HepG2 (cell line): ENCODE results near the gene ENTPD5. TPM values are rescaled to one million over a fixed set of nuclear protein-coding genes. Genes with fewer than 3 reads are reported as not detected.
A peak's percentile ranks its signal among the peaks of the same experiment; 100 is the strongest.

Source experiments
- ADNP ChIP-seq: sonication (generic); formaldehyde crosslinking; IDR thresholded peaks from 2 replicates; pipeline ENCODE4 v1.4.0; 2020; ENCODE audit warnings: missing genetic modification reagents
- BCL3 ChIP-seq: sonication (generic); formaldehyde crosslinking; IDR thresholded peaks from 2 replicates; pipeline ENCODE4 v1.5.1; 2020; ENCODE audit warnings: mild to moderate bottlenecking, missing genetic modification reagents, moderate library complexity
- CREB1 ChIP-seq, 2 experiments: fragments of 450-650 bp in 1 of 2; IDR thresholded peaks; 2 replicates each; pipeline ENCODE4 v1.6.1; 2016 to 2017; ENCODE audit warnings: control low read depth in 1 of 2, mild to moderate bottlenecking in 1 of 2, missing compliant biosample characterization in 1 of 2, missing genetic modification characterization in 1 of 2
- FOXC1 ChIP-seq: sonication (generic); formaldehyde crosslinking; IDR thresholded peaks from 2 replicates; pipeline ENCODE4 v1.8.0; 2022; ENCODE audit warnings: mild to moderate bottlenecking, missing genetic modification reagents, borderline replicate concordance
- GATAD2A ChIP-seq: IDR thresholded peaks from 2 replicates; pipeline ENCODE4 v1.6.1; 2016
- MAFF ChIP-seq: IDR thresholded peaks from 2 replicates; pipeline ENCODE4 v1.6.1; 2011; ENCODE audit warnings: low read depth, low read length, improper control_type of control experiment
- NCOA2 ChIP-seq: sonication (generic); formaldehyde crosslinking; IDR thresholded peaks from 2 replicates; pipeline ENCODE4 v1.8.0; 2022; ENCODE audit warnings: inconsistent platforms
- RXRA ChIP-seq: sonication (generic); formaldehyde crosslinking; IDR thresholded peaks from 2 replicates; pipeline ENCODE4 v1.5.1; 2020; ENCODE audit warnings: missing genetic modification reagents
- SOX6 ChIP-seq, 2 experiments: fragments of 450-650 bp in 1 of 2; sonication (generic) in 1 of 2; formaldehyde crosslinking in 1 of 2; IDR thresholded peaks; 2 replicates each; pipeline versions ENCODE4 v1.4.0 to v1.6.1; 2017 to 2020; ENCODE audit warnings: antibody characterized with exemption in 1 of 2, mild to moderate bottlenecking in 1 of 2, missing genetic modification reagents in 1 of 2
- SRSF1 ChIP-seq: fragments of 200-400 bp; formaldehyde crosslinking; optimal IDR thresholded peaks from 2 replicates; pipeline ENCODE3; 2017; ENCODE audit warnings: mild to moderate bottlenecking, low read depth, low read length, moderate library complexity
- TFE3 ChIP-seq: IDR thresholded peaks from 2 replicates; pipeline ENCODE4 v1.6.1; 2016
- ZC3H4 ChIP-seq: sonication (generic); formaldehyde crosslinking; IDR thresholded peaks from 2 replicates; pipeline ENCODE4 v1.4.0; 2020; ENCODE audit warnings: missing genetic modification reagents, borderline replicate concordance
- ZMYM2 ChIP-seq: sonication (generic); formaldehyde crosslinking; IDR thresholded peaks from 2 replicates; pipeline ENCODE4 v1.8.0; 2022; ENCODE audit warnings: mild to moderate bottlenecking, missing genetic modification reagents
- ZNF234 ChIP-seq: sonication (generic); formaldehyde crosslinking; conservative IDR thresholded peaks from 2 replicates; pipeline ENCODE4 v1.5.1; 2020; ENCODE audit warnings: mild to moderate bottlenecking, missing genetic modification reagents
- ZNF292 ChIP-seq: sonication (generic); formaldehyde crosslinking; IDR thresholded peaks from 2 replicates; pipeline ENCODE4 v1.8.1; 2022; ENCODE audit warnings: mild to moderate bottlenecking, low read depth, missing genetic modification reagents, borderline replicate concordance
- ZNF331 ChIP-seq: sonication (generic); formaldehyde crosslinking; IDR thresholded peaks from 2 replicates; pipeline ENCODE4 v1.4.0; 2020; ENCODE audit warnings: missing genetic modification reagents
- ZNF619 ChIP-seq: sonication (generic); formaldehyde crosslinking; IDR thresholded peaks from 2 replicates; pipeline ENCODE4 v1.4.0; 2020; ENCODE audit warnings: mild to moderate bottlenecking, missing genetic modification reagents
- ZNF691 ChIP-seq: sonication (generic); formaldehyde crosslinking; IDR thresholded peaks from 2 replicates; pipeline ENCODE4 v1.4.0; 2020; ENCODE audit warnings: missing genetic modification reagents, low read depth, mild to moderate bottlenecking, borderline replicate concordance
- ZNF784 ChIP-seq: sonication (generic); formaldehyde crosslinking; IDR thresholded peaks from 2 replicates; pipeline ENCODE4 v1.5.1; 2020; ENCODE audit warnings: missing genetic modification reagents, mild to moderate bottlenecking, borderline replicate concordance
- ZNF878 ChIP-seq: sonication (generic); formaldehyde crosslinking; IDR thresholded peaks from 2 replicates; pipeline ENCODE4 v1.8.1; 2023; ENCODE audit warnings: mild to moderate bottlenecking, missing genetic modification reagents, moderate library complexity
- ZSCAN25 ChIP-seq: sonication (generic); formaldehyde crosslinking; IDR thresholded peaks from 2 replicates; pipeline ENCODE4 v1.8.0; 2022; ENCODE audit warnings: mild to moderate bottlenecking, missing genetic modification reagents
- polyA plus RNA-seq, 8 experiments: library from polyadenylated mRNA; depleted of rRNA in 3 of 8; stranded (reverse) in 7 of 8; unstranded in 1 of 8; fragments of >200 nt; fragmentation: Illumina TruSeq in 4 of 8; extraction: Trizol in 4 of 8; gene quantifications; 2 replicates each; pipeline versions ENCODE4 v1.2.1 to v1.2.3, GENCODE V29; 2011 to 2016; ENCODE audit warnings: low read depth in 4 of 8, missing spikeins in 1 of 8, mixed read lengths in 1 of 8; ENCODE audit not compliant: insufficient read depth in 1 of 8
- total RNA-seq, 5 experiments: library from RNA; depleted of rRNA; stranded (reverse); fragments of >200 nt; fragmentation: Illumina TruSeq; extraction: Trizol; gene quantifications; 2 replicates each; pipeline ENCODE4 v1.2.3, GENCODE V29; 2016; ENCODE audit warnings: low read depth in 1 of 5
- TF ChIP-seq, protein P1 (sequence below): sonication (generic); formaldehyde crosslinking; IDR thresholded peaks from 2 replicates; pipeline ENCODE4 v1.4.0; 2020; ENCODE audit warnings: missing genetic modification reagents, borderline replicate concordance

ENTPD5 gene
- total and polyA plus RNA-seq, 2 of the 13 experiments (the other 11 are each of a cell fraction or from before 2014, with no cell fraction given) = 33.8 to 43.3 TPM

DNA sequence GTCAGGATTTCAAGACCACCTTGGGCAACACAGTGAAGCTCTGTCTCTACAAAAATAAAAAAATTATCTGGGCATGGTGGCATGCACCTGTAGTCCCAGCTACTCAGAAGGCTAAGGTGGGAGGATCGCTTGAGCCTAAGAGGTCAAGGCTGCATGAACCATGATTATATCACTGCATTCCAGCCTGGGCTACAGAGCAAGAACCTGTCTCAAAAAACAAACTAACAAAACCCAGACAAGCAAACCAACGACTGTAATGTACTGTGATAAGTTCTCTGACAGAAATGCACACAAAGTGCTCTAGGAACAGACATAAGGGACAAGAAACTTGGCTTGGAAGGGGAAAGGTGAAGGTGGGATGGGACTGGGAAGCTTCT, 22.4 kb downstream of the ENTPD5 start (continued):
- TF ChIP-seq TFE3 (CRISPR knock-in tag) (no peak), ZC3H4 (CRISPR knock-in tag) (0 out of 2 replicates have a peak, but pooled peaks have one; percentile 55), ZNF878 (CRISPR knock-in tag) (no peak), ZNF691 (no peak), ADNP (CRISPR knock-in tag) (no peak), ZMYM2 (CRISPR knock-in tag) (no peak), ZNF331 (CRISPR knock-in tag) (peak; percentile 71; the same call in 1 of the 2 replicates), SOX6 (IDR thresholded peaks at IDR 0.05) (no peak), SOX6 (CRISPR knock-in tag; IDR thresholded peaks at IDR 0.05) (peak; percentile 75; the same call in 1 of the 2 replicates), ZNF619 (CRISPR knock-in tag) (no peak), ZNF292 (no peak), GATAD2A (no peak; the same call in 1 of the 2 replicates), NCOA2 (CRISPR knock-in tag) (peak; percentile 79), SRSF1 (no peak), ZSCAN25 (CRISPR knock-in tag) (no peak), RXRA (CRISPR knock-in tag) (peak; percentile 79; the same call in 1 of the 2 replicates), FOXC1 (CRISPR knock-in tag) (no peak), CREB1 (IDR thresholded peaks at IDR 0.05) (no peak), CREB1 (CRISPR knock-in tag; IDR thresholded peaks at IDR 0.05) (peak; percentile 58; the same call in 1 of the 2 replicates), MAFF (no peak), BCL3 (CRISPR knock-in tag) (no peak), ZNF784 (CRISPR knock-in tag) (no peak), ZNF234 (CRISPR knock-in tag) (no peak)
- TF ChIP-seq, protein P1, sequence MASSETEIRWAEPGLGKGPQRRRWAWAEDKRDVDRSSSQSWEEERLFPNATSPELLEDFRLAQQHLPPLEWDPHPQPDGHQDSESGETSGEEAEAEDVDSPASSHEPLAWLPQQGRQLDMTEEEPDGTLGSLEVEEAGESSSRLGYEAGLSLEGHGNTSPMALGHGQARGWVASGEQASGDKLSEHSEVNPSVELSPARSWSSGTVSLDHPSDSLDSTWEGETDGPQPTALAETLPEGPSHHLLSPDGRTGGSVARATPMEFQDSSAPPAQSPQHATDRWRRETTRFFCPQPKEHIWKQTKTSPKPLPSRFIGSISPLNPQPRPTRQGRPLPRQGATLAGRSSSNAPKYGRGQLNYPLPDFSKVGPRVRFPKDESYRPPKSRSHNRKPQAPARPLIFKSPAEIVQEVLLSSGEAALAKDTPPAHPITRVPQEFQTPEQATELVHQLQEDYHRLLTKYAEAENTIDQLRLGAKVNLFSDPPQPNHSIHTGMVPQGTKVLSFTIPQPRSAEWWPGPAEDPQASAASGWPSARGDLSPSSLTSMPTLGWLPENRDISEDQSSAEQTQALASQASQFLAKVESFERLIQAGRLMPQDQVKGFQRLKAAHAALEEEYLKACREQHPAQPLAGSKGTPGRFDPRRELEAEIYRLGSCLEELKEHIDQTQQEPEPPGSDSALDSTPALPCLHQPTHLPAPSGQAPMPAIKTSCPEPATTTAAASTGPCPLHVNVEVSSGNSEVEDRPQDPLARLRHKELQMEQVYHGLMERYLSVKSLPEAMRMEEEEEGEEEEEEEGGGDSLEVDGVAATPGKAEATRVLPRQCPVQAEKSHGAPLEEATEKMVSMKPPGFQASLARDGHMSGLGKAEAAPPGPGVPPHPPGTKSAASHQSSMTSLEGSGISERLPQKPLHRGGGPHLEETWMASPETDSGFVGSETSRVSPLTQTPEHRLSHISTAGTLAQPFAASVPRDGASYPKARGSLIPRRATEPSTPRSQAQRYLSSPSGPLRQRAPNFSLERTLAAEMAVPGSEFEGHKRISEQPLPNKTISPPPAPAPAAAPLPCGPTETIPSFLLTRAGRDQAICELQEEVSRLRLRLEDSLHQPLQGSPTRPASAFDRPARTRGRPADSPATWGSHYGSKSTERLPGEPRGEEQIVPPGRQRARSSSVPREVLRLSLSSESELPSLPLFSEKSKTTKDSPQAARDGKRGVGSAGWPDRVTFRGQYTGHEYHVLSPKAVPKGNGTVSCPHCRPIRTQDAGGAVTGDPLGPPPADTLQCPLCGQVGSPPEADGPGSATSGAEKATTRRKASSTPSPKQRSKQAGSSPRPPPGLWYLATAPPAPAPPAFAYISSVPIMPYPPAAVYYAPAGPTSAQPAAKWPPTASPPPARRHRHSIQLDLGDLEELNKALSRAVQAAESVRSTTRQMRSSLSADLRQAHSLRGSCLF (CRISPR knock-in tag) = no peak
